Activated naive CD4-positive, alpha-beta T cell treated with Interleukin-2 at 50 U/mL for 16 hours (primary cell): ENCODE measurements around the gene COX6B1.
A peak's percentile ranks its signal among the peaks of the same experiment; 100 is the strongest.
"Not testable (repeated sequence)": the region's sequence is repeated elsewhere in the genome, so short reads cannot be mapped to it uniquely, and the experiment has no call there.

ENCODE experiments used
- DNase-seq: peaks from one replicate; pipeline ENCODE4 v3.0.0-alpha.2; 2020

COX6B1 gene

DNA sequence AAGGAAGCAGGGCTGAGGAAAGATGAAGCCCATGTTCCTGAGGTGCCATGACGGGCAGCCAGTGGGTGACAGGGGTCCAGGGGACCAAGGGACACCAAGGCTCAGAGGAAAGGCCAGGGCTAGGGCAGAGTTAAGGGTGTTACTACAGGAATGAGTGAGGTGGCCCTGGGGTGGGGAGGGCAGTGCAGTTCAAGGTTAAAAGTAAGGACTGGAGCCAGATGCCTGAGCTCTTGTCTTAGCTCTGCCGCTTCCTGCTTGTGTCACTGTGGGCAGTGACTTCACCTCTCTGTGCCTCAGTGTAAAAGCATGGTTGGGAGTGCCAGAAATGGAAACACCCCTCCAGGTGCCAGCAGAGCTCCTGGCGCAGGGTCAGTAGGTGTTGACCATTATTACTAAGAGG lies 11.5 kb upstream of the COX6B1 start:
- DNase-seq: no peak

DNA sequence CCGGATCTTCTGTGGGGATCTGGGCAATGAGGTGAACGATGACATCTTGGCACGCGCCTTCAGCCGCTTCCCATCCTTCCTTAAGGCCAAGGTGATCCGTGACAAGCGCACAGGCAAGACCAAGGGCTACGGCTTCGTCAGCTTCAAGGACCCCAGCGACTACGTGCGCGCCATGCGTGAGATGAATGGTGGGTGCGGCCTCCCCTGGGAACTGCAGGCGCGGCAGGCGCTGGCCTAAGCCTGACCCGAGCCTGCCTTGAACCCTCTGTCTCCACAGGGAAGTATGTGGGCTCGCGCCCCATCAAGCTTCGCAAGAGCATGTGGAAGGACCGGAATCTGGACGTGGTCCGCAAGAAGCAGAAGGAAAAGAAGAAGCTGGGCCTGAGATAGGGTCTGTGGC lies 11.0 kb upstream of the COX6B1 start:
- no peak for DNase-seq

DNA sequence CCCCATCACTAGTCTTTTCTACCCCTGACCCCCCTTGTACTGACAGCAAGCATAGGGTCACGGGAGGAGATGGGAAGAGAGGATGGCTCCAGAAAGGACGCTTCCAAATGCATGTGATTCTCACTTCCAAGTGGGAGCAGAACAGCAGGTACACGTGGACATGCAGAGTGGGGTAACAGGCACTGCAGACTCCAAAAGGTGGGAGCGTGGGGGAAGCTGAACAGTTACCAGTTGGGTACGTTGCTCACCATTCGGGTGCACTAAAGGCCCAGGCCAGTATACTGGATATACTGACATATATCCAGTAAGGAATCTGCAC lies 8.8 kb upstream of the COX6B1 start:
- no peak for DNase-seq

DNA sequence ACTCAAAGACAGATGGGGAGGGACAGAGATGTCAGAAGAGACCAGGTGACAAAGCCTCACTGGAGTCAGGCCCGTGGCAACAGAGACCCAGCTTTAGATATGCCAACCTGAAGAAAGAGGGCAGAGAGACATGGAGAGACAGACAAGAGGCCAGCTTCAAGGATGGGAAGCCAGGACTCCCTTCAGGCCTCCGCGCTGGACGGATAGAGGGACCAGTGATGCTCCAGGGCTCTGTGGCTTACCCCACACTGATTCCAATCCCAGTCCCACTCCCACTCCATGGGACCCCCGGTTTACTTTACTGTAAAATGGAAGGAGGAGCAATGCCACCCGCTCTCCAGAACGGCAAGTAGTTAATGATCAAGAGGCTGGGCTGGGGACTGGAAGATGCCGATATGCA lies 8.3 kb upstream of the COX6B1 start:
- no peak for DNase-seq

DNA sequence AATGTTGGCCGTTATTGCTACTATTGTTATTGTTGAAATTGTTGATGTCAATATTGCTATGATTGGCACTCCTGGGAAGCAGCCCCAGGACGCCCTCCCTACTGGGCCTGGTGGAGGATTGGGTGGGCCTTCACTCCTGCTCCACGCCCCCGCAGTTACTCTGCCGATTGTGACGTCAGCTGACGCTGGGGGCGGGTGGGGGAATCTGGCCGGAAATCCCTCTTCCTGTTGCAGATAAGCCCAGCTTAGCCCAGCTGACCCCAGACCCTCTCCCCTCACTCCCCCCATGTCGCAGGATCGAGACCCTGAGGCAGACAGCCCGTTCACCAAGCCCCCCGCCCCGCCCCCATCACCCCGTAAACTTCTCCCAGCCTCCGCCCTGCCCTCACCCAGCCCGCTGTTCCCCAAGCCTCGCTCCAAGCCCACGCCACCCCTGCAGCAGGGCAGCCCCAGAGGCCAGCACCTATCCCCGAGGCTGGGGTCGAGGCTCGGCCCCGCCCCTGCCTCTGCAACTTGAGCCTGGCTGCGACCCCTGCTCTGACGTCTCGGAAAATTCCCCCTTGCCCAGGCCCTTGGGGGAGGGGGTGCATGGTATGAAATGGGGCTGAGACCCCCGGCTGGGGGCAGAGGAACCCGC lies 6.5 kb upstream of the COX6B1 start, which contains the start of gene ETV2:
Gene ETV2, plus strand, starts transcription at position 231 of the 637 bp plus-strand sequence. CDS start 716 bp downstream, outside the sequence.
- DNase-seq: peak; percentile 34

DNA sequence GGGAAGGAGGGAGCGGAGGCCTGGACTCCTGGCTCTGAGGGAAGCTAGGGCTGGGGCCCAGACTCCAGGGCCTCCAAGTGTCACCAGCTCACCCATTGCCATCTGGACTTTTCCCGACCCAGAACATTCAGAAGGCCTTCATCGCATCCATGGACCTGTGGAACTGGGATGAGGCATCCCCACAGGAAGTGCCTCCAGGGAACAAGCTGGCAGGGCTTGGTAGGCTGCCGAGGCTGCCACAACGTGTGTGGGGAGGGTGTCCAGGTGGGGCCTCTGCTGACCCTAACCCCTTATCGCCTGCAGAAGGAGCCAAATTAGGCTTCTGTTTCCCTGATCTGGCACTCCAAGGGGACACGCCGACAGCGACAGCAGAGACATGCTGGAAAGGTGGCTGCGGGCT lies 5.8 kb upstream of the COX6B1 start:
- no peak for DNase-seq

DNA sequence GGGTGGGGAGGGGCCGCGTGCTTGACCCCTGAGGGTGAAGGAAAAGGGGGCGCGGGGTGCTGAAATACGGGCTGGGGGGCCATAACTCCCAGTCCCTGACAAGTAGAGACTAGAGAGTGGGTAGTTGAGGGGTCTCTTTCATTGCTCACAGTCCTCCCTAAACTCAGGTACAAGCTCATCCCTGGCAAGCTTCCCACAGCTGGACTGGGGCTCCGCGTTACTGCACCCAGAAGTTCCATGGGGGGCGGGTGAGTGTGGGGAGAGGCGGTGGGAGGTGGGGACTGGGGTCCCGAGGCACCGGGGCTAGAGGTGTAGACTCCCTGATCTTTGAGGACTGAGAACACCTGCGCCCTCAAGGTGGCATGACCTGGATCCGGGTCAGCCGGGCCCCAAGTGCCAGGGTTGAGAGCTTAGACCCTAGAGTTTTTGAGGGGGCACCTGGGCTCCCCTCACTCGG lies 5.3 kb upstream of the COX6B1 start:
- DNase-seq: no peak

DNA sequence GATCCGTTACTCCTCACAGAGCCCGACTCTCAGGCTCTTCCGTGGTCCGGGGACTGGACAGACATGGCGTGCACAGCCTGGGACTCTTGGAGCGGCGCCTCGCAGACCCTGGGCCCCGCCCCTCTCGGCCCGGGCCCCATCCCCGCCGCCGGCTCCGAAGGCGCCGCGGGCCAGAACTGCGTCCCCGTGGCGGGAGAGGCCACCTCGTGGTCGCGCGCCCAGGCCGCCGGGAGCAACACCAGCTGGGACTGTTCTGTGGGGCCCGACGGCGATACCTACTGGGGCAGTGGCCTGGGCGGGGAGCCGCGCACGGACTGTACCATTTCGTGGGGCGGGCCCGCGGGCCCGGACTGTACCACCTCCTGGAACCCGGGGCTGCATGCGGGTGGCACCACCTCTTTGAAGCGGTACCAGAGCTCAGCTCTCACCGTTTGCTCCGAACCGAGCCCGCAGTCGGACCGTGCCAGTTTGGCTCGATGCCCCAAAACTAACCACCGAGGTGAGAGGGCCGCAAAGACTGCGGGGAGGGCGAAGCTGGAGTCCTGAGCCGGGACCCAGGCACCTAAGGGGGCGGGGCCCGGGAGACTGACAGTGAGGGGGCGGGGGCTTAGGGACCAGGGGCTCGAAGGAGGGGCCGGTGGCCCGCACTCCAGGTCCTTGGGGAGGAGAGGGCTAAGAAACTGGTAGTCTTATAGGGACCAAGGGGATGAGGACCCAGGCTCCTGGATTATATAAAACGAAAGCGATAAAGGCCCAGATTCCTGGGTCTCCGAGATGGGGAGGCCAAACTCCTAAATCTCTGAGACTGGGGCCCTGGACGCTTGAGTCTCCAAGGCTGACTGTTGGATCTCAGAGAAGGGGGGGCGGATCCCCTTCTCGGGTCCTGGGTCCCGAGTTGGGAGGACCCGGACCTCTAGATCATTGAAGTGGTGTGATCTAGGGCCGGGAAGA lies 4.6 kb upstream of the COX6B1 start:
- DNase-seq: peak; percentile 81

DNA sequence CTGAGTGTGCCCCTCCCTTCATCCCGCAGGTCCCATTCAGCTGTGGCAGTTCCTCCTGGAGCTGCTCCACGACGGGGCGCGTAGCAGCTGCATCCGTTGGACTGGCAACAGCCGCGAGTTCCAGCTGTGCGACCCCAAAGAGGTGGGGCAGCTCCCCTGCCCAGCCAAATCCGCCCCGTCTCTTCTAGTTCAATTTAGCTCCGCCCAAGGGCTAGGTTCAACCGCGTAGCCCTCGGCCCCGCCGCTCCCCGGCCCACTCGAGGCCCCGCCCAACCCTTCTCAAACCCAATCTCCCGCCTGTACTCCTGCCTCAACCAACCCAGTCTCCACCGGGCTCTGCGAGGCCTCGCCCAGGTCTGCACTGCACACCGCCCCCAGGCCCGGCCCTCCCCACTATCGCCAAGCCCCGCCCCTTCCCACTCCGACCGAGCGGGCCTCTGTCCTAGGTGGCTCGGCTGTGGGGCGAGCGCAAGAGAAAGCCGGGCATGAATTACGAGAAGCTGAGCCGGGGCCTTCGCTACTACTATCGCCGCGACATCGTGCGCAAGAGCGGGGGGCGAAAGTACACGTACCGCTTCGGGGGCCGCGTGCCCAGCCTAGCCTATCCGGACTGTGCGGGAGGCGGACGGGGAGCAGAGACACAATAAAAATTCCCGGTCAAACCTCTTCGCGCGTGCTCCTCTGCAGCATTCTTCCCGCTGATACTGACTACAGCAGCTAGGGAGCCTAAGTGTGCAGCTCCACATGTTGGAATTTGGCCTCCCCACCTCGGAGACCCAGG lies 3.7 kb upstream of the COX6B1 start:
- DNase-seq: peak; percentile 97

DNA sequence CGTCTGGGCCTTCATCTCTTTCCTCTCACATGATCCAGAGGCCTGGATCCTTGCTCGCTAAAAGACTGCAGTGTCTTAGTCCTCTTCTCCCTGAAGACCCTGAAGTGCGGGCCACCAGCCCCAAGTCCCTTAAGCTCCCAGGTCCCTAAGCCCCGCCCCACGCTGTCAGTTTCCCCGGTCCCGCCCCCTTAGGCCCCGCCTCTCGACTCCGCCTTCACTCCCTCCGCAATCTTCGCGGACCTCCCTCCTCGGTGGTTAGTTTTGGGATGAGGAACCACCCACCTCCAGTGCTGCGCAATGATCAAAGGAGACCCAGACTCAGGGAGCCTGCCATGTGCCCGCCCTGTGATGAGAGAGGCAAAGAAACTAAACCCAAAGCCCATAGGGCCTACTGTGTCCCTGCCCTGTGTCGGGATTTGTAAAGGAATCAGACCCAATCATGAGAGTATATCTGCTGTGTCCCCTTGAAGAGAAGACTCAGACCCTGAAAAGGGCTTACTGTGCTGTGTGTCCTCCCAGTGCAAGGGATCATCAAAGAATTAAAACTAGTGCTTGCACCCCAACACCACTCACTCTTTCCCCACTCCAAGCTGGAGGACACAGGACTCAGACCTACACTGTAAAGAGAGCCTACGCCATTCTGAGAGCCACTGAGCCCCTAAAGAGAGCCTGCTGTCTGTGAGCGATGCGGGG lies 3.0 kb upstream of the COX6B1 start:
- peak; percentile 78 for DNase-seq

DNA sequence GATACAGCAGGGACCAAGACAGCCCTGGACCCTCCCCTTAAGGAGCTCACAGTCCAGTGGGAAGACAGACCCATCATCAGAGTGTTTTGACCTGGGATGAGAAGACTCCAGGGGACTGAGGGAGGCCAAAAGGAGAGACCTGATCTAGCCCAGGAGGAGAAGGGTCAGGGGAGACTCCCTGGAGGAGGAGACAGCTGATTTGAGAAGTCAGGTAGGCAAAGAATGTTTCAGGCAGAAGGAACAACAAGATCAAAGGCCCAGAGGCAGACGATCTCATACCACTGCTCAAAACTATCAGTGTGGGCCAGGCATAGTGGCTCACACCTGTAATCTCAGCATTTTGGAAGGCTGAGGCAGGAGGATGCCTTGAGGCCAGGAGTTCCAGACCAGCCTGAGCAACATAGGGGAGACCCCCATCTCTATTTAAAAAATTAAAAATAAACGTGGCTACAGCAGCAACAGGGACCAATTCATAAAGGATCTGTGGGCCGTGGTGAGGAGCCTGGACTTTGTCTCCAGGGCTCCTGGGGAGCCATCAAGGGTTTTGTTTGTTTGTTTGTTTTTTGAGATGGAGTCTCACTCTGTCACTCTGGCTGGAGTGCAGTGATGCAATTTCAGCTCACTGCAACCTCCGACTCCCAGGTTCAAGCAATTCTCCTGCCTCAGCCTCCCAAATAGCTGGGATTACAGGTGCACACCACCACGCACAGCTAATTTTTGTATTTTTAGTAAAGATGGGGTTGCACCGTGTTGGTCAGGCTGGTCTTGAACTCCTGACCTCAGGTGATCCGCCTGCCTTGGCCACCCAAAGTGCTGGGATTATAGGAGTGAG lies 2.2 kb upstream of the COX6B1 start:
- DNase-seq: no peak

DNA sequence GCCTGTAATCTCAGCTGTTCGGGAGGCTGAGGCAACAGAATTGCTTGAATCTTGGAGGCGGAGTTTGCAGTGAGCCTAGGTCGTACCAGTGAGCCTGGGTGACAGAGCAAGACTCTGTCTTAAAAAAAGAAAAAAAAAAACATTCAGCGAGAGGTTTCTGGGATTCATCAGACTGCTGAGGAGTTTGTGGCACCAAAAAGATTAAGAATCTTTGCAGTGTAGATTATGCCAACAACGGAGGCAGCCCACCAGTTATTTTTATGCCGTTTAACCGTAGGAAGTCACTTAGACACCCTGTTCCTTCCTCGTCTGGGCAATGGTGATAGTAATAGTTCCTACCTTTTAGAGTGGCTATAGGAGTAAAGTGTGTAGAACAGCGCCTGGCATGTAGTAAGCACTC lies 2.5 kb downstream of the COX6B1 start:
- DNase-seq: no peak

DNA sequence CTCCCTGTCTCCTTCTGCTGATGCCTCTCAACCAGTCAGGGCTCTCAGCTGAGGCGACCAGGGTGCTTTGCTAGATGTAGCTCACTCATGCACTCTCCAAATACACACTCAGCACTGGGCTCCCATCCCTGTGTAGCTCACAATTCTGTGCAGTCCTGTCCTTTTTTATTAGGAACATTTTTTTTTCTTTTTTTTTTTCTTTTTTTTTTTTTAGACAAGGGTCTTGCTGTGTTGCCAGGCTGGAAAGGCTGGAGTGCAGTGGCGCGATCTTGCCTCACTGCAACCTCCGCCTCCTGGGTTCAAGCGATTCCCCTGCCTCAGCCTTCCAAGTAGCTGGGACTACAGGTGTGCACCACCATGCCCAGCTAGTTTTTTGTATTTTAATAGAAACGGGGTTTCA lies 6.7 kb downstream of the COX6B1 start:
- DNase-seq: not testable (repeated sequence)

DNA sequence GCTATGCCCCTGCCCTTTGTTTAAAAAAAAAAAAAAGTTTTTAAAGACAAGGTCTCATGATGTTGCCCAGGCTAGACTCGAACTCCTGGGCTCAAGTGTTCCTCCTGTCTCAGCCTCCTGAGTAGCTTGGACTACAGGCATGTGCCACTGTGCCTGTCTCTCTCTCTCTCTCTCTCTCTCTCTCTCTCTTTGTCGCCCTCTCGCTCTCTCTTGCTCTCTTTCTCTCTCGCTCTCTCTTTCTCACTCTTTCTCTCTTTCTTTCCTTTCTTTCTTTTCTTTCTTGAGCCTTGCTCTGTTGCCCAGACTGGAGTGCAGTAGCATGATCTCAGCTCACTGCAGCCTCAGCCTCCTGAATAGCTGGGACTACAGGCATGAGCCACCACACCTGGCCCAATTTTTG lies 7.5 kb downstream of the COX6B1 start:
- no peak for DNase-seq

DNA sequence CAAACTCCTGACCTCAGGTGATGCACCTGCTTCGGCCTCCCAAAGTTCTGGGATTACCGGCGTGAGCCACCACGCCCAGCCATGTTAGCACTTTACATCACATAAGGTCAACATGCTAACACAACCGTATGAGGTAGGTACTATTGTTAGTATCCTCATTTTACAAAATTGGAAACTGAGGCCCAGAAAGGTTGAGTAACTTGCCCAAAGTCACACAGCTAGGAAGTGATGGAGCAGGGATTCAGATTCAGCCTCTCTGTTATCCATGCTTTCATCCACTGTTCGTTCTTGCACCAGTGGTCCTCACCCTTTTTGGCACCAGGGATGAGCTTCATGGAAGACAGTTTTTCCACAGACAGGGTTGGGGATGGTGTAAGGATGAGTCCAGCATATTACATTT lies 8.6 kb downstream of the COX6B1 start:
- no peak for DNase-seq

DNA sequence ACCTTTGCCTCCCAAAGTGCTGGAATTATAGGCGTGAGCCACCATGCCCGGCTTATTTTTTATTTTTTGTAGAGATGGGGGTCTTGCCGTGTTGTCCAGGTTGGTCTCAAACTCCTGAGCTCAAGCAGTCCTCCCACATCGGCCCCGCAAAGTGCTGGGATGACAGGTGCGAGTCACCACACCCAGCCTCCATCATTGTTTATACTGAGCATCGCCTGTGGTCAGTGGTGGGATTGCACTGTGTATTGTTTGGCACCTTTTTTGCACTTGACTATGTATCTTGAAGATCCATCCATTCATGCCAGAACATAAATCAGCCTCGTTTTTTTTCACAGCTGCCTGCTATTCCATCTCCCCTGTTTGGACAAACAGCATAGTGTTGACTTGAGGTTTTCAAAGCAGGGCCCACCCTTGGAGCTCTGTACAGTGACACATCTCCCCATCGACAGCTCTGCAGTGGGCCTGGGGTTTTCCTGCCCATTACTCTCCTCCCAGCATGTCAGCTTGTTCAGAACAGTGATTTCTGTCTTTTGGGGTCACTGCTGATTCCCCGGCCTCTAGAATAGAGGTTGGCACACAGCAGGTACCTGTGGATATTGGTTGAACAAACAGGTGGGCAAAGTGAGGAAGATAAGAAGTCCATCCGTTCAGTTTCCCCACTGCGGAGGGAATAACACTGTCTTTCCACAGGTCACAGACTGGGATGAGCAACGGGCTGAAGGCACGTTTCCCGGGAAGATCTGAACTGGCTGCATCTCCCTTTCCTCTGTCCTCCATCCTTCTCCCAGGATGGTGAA lies 10.0 kb downstream of the COX6B1 start:
- DNase-seq: no peak

DNA sequence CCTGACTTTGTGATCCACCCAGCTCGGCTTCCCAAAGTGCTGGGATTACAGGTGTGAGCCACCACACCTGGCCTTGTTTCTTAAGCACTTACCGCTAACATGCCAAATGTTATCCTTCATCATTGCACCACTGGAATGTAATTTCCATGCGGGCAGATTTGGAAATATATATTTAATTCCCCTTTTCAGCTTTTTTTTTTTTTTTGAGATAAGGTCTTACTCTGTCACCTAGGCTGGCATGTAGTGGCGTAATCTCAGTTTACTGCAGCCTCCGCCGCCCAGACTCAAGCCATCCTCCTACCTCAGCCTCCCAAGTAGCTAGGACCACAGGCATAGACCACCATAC lies 13.8 kb downstream of the COX6B1 start:
- DNase-seq: no peak

DNA sequence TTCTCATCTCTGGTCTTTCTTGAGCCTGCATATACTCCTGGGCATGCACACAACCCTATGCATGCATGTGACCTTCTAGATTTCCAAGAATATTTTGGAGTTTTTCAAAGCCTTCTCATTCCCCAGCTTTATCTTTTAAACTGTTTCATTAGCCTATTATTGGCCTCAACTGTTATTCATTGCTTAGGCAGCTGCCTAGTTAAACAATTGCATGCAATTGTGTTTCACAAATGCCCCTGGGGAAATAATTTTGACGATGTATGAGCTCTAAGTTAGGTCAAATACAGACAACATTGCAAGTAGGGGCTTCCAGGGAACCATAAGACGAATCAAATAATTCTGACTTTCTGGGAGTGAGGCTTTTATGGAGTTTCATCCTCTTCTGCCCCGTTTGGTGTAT lies 15.9 kb downstream of the COX6B1 start:
- DNase-seq: no peak

DNA sequence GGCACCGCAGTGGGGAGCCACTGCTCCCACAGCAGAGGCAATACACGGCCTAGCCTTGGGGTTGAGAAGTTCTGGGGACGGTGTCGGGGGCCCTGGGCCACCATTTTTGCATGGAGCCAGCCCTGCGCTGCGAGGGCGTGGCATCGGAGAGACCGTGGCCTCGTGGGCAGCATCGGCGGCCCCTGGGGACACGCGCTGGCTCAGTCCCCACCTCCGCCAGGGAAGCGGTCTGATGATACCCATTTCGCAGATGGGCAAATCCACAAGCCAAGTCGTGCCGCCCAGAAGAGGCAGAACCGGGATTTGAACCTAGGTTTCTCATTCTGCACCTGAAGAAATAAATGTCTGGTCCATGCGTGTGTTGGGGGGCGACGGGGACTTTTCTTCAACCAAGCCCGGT lies 17.0 kb downstream of the COX6B1 start:
- no peak for DNase-seq

DNA sequence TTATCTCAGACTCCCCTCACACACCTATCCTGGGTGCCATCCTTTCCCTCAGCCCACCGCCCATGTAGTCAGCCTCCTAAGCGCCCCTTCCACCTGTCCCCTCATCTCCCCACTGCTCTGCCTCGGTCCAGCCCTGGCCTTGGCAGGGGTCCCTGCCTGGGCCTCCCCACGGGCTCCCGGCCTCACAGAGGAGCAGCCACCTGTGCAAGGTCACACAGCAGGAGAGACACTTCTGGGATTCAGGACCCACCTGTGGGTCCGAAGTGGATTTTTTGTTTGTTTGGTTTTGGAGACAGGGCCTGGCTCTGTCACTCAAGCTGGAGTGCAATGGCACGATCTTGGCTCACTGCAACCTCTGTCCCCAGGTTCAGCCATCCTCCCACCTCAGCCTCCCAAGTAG lies 17.5 kb downstream of the COX6B1 start:
- DNase-seq: no peak

DNA sequence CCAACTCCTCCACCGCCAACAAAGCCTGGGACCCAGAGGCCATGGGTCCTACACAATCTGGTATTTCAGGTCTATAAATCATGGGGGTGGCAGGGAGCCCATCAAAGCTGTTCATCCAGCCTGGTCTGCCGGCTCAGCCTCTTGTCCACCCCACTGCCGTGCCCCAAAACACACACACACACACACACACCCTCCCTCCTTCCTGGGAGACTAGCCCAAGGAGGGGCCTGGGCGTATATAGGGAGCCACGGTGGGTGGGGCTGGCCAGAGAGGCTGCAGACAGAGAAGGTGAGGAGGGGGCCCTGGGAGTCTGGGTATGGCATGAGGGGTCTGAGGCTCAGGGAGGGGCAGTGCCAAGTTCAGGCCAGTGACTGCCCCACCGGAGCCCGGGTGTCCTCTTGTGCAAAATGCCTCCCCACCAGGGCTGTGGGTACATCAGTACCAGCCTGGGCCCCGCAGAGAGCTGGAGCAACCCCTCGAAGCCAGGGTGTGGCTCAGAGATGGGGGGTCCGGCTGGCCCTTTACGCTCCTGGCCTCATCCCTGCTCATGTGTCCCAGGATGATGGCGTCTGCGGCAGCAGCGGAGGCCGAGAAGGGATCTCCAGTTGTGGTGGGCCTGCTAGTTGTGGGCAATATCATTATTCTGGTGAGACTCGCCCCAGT lies 18.3 kb downstream of the COX6B1 start, which contains the start of gene UPK1A:
Gene UPK1A, plus strand, starts transcription at position 267 of the 663 bp plus-strand sequence. Its CDS starts 296 bp downstream, at position 563.
- DNase-seq: no peak
